BLaER1 (cell line): ENCODE measurements around the gene FTO.

Source experiments
- H3K27ac ChIP-seq: shearing (Covaris generic); formaldehyde crosslinking; 2 replicates; pipeline ENCODE4 v1.8.1; 2022
- H3K27me3 ChIP-seq: shearing (Covaris generic); formaldehyde crosslinking; 2 replicates; pipeline ENCODE4 v1.8.1; 2022
- H3K36me3 ChIP-seq: shearing (Covaris generic); formaldehyde crosslinking; 2 replicates; pipeline ENCODE4 v1.8.1; 2022
- H3K4me1 ChIP-seq: shearing (Covaris generic); formaldehyde crosslinking; 2 replicates; pipeline ENCODE4 v1.8.1; 2022
- H3K4me2 ChIP-seq: shearing (Covaris generic); formaldehyde crosslinking; 2 replicates; pipeline ENCODE4 v1.8.1; 2022
- H3K4me3 ChIP-seq: shearing (Covaris generic); formaldehyde crosslinking; 2 replicates; pipeline ENCODE4 v1.8.1; 2022
- H3K9ac ChIP-seq: shearing (Covaris generic); formaldehyde crosslinking; 2 replicates; pipeline ENCODE4 v1.8.1; 2022
- H3K9me3 ChIP-seq: shearing (Covaris generic); formaldehyde crosslinking; 2 replicates; pipeline ENCODE4 v1.8.1; 2022
- H4K20me1 ChIP-seq: shearing (Covaris generic); formaldehyde crosslinking; 2 replicates; pipeline ENCODE4 v1.8.1; 2022
- Cebpa-rat ChIP-seq: shearing (Covaris generic); IDR thresholded peaks from 2 replicates; pipeline ENCODE4 v1.8.1; 2022

The FTO gene

GRCh38 chr16:54102888-54103866 is 399.2 kb downstream of the FTO start:
- H3K27ac ChIP-seq: no peak overlapping the region
- no peaks in the 10 kb centered on the region for H4K20me1 ChIP-seq
- no peak for TF ChIP-seq Cebpa-rat
- H3K9ac ChIP-seq: no peak overlapping the region
- no peak overlapping the region for H3K4me3 ChIP-seq
- H3K36me3 ChIP-seq: no peaks in the 10 kb centered on the region
- H3K9me3 ChIP-seq: peaks cover 5% of the 10 kb centered on the region; the same call in 1 of the 2 replicates
- H3K4me1 ChIP-seq: peaks cover 5% of the 10 kb centered on the region
- H3K4me2 ChIP-seq: peak overlapping the region; percentile 17; the same call in 1 of the 2 replicates
- H3K27me3 ChIP-seq: no peaks in the 10 kb centered on the region

- H4K20me1 ChIP-seq: no peaks in the 10 kb centered on the region
- H3K9ac ChIP-seq: no peak overlapping the region
- peaks cover 5% of the 10 kb centered on the region for H3K4me1 ChIP-seq
These were observed 402.1 kb downstream of the FTO start for GRCh38 chr16:54106057-54106456.

GRCh38 chr16:54107583-54108202 is 403.7 kb downstream of the FTO start:
- Histone ChIP-seq H3K4me3 (no peak overlapping the region), H3K4me1 (peaks cover 5% of the 10 kb centered on the region)
- TF ChIP-seq Cebpa-rat: no peak

More at GRCh38 chr16:54106057-54106456, 402.1 kb downstream of the FTO start:
- H3K27ac ChIP-seq: no peak overlapping the region
- TF ChIP-seq Cebpa-rat: no peak
- no peak overlapping the region for H3K4me2 ChIP-seq
- no peaks in the 10 kb centered on the region for H3K27me3 ChIP-seq
- H3K9me3 ChIP-seq: peaks cover 5% of the 10 kb centered on the region; the same call in 1 of the 2 replicates
- H3K4me3 ChIP-seq: no peak overlapping the region
- H3K36me3 ChIP-seq: no peaks in the 10 kb centered on the region

GRCh38 chr16:54110016-54110981 is 406.3 kb downstream of the FTO start:
- Histone ChIP-seq H3K4me3 (no peak overlapping the region), H3K4me2 (no peak overlapping the region), H4K20me1 (no peaks in the 10 kb centered on the region), H3K9me3 (no peaks in the 10 kb centered on the region), H3K27ac (no peak overlapping the region), H3K4me1 (no peaks in the 10 kb centered on the region), H3K36me3 (peaks cover 33% of the 10 kb centered on the region), H3K9ac (no peak overlapping the region), H3K27me3 (no peaks in the 10 kb centered on the region)
- no peak for TF ChIP-seq Cebpa-rat

More at GRCh38 chr16:54107583-54108202, 403.7 kb downstream of the FTO start:
- H4K20me1 ChIP-seq: no peaks in the 10 kb centered on the region
- no peaks in the 10 kb centered on the region for H3K9me3 ChIP-seq
- H3K27ac ChIP-seq: no peak overlapping the region
- peaks cover 13% of the 10 kb centered on the region for H3K36me3 ChIP-seq
- H3K27me3 ChIP-seq: no peaks in the 10 kb centered on the region
- no peak overlapping the region for H3K9ac ChIP-seq
- no peak overlapping the region for H3K4me2 ChIP-seq

GRCh38 chr16:54112451-54113206 is 408.7 kb downstream of the FTO start:
- TF ChIP-seq Cebpa-rat: no peak
- H3K9ac ChIP-seq: no peak overlapping the region

GRCh38 chr16:54115558-54115957 is 411.6 kb downstream of the FTO start:
- Histone ChIP-seq H4K20me1 (no peaks in the 10 kb centered on the region), H3K9ac (no peak overlapping the region), H3K9me3 (no peaks in the 10 kb centered on the region), H3K4me1 (no peaks in the 10 kb centered on the region), H3K4me3 (no peak overlapping the region), H3K27ac (no peak overlapping the region), H3K4me2 (no peak overlapping the region), H3K27me3 (no peaks in the 10 kb centered on the region), H3K36me3 (peaks cover 39% of the 10 kb centered on the region)
- TF ChIP-seq Cebpa-rat: no peak

More at GRCh38 chr16:54112451-54113206, 408.7 kb downstream of the FTO start:
- no peaks in the 10 kb centered on the region for H3K9me3 ChIP-seq
- H3K27ac ChIP-seq: no peak overlapping the region
- H3K36me3 ChIP-seq: peaks cover 33% of the 10 kb centered on the region
- no peaks in the 10 kb centered on the region for H3K27me3 ChIP-seq
- no peaks in the 10 kb centered on the region for H4K20me1 ChIP-seq
- no peak overlapping the region for H3K4me2 ChIP-seq
- H3K4me1 ChIP-seq: no peaks in the 10 kb centered on the region
- H3K4me3 ChIP-seq: no peak overlapping the region

GRCh38 chr16:54116124-54116655 is 412.2 kb downstream of the FTO start:
- H3K4me2 ChIP-seq: no peak overlapping the region
- no peak overlapping the region for H3K27ac ChIP-seq
- peaks cover 39% of the 10 kb centered on the region for H3K36me3 ChIP-seq
- H4K20me1 ChIP-seq: no peaks in the 10 kb centered on the region
- no peaks in the 10 kb centered on the region for H3K4me1 ChIP-seq
- H3K9me3 ChIP-seq: no peaks in the 10 kb centered on the region
- no peak overlapping the region for H3K4me3 ChIP-seq
- H3K9ac ChIP-seq: no peak overlapping the region
- H3K27me3 ChIP-seq: no peaks in the 10 kb centered on the region
- TF ChIP-seq Cebpa-rat: no peak

- no peak overlapping the region for H3K4me2 ChIP-seq
- peaks cover 17% of the 10 kb centered on the region for H3K36me3 ChIP-seq
- no peaks in the 10 kb centered on the region for H3K9me3 ChIP-seq
- no peak overlapping the region for H3K4me3 ChIP-seq
- no peak for TF ChIP-seq Cebpa-rat
- H3K27me3 ChIP-seq: no peaks in the 10 kb centered on the region
- no peak overlapping the region for H3K27ac ChIP-seq
- H4K20me1 ChIP-seq: no peaks in the 10 kb centered on the region
- no peak overlapping the region for H3K9ac ChIP-seq
- no peaks in the 10 kb centered on the region for H3K4me1 ChIP-seq
These were observed 414.9 kb downstream of the FTO start for GRCh38 chr16:54118846-54119245.
